Loucy (cell line): ENCODE data around the gene ALDH3A1.

ENCODE experiments used
- H2AFZ ChIP-seq: fragments of 200-600 bp; sonication (generic); 2 replicates; pipeline ENCODE4 v1.6.0; 2016; ENCODE audit warnings: antibody characterized with exemption, mild to moderate bottlenecking, low read length, moderate library complexity
- H3F3A ChIP-seq: fragments of 200-600 bp; 2 replicates; pipeline ENCODE4 v1.6.0; 2016; ENCODE audit warnings: antibody characterized with exemption, low read depth, mild to moderate bottlenecking
- H3K27me3 ChIP-seq: fragments of 200-600 bp; sonication (generic); 2 replicates; pipeline ENCODE4 v1.6.1; 2014; ENCODE audit warnings: low read length, mild to moderate bottlenecking; ENCODE audit not compliant: insufficient read depth, poor library complexity, severe bottlenecking
- H3K36me3 ChIP-seq: fragments of 200-600 bp; sonication (generic); 2 replicates; pipeline ENCODE4 v1.6.1; 2016; ENCODE audit warnings: low read length; ENCODE audit not compliant: insufficient read depth
- H3K4me1 ChIP-seq: fragments of 200-600 bp; sonication (generic); 2 replicates; pipeline ENCODE4 v1.5.1; 2014; ENCODE audit warnings: low read length, mild to moderate bottlenecking; ENCODE audit not compliant: insufficient read depth, poor library complexity, severe bottlenecking
- H3K4me2 ChIP-seq: fragments of 200-600 bp; sonication (generic); 2 replicates; pipeline ENCODE4 v1.6.0; 2014; ENCODE audit warnings: antibody characterized with exemption, low read length, low read depth, mild to moderate bottlenecking; ENCODE audit not compliant: poor library complexity, severe bottlenecking
- H3K4me3 ChIP-seq: fragments of 200-600 bp; sonication (generic); 2 replicates; pipeline ENCODE4 v1.5.1; 2014; ENCODE audit warnings: low read length, mild to moderate bottlenecking, mixed read lengths; ENCODE audit not compliant: poor library complexity, severe bottlenecking
- H3K79me2 ChIP-seq: fragments of 200-600 bp; sonication (generic); 2 replicates; pipeline ENCODE4 v1.6.1; 2014; ENCODE audit warnings: low read length; ENCODE audit not compliant: insufficient read depth
- H3K9ac ChIP-seq: fragments of 200-600 bp; sonication (generic); 2 replicates; pipeline ENCODE4 v1.6.0; 2014; ENCODE audit warnings: mild to moderate bottlenecking, low read depth, low read length, moderate library complexity; ENCODE audit not compliant: poor library complexity, severe bottlenecking
- H3K9me2 ChIP-seq: fragments of 200-600 bp; sonication (generic); replicated peaks from 2 replicates; pipeline ENCODE4 v1.6.1; 2016; ENCODE audit warnings: low read depth, low read length, mixed read lengths
- H3K9me3 ChIP-seq: fragments of 200-600 bp; sonication (generic); 2 replicates; pipeline ENCODE4 v1.6.1; 2014; ENCODE audit warnings: mild to moderate bottlenecking, antibody characterized with exemption, low read length, low read depth; ENCODE audit not compliant: insufficient read depth
- H4K20me1 ChIP-seq: fragments of 200-600 bp; sonication (generic); 2 replicates; pipeline ENCODE4 v1.6.0; 2014; ENCODE audit warnings: antibody characterized with exemption, low read length, mild to moderate bottlenecking; ENCODE audit not compliant: insufficient read depth, poor library complexity, severe bottlenecking
- CTCF ChIP-seq: fragments of 200-600 bp; sonication (generic); conservative IDR thresholded peaks from 2 replicates; pipeline ENCODE4 v1.5.1; 2014; ENCODE audit warnings: mild to moderate bottlenecking, antibody characterized with exemption, low read length
- EZH2phosphoT487 ChIP-seq: fragments of 200-600 bp; IDR thresholded peaks from 2 replicates; pipeline ENCODE4 v1.6.1; 2018; ENCODE audit warnings: antibody characterized with exemption, mild to moderate bottlenecking, moderate library complexity, borderline replicate concordance

Gene ALDH3A1

GRCh38 chr17:19757536-19758180 lies 9.6 kb upstream of the ALDH3A1 start:
- Histone ChIP-seq H3K9ac (no peak overlapping the region), H3F3A (no peaks in the 10 kb centered on the region), H3K4me3 (no peak overlapping the region), H4K20me1 (no peaks in the 10 kb centered on the region), H3K36me3 (no peaks in the 10 kb centered on the region), H2AFZ (no peak overlapping the region), H3K9me3 (no peaks in the 10 kb centered on the region), H3K4me1 (no peaks in the 10 kb centered on the region), H3K79me2 (no peaks in the 10 kb centered on the region), H3K27me3 (no peaks in the 10 kb centered on the region), H3K9me2 (no peaks in the 10 kb centered on the region), H3K4me2 (no peak overlapping the region)
- no peak for TF ChIP-seq EZH2phosphoT487
- no peak for TF ChIP-seq CTCF

- no peaks in the 10 kb centered on the region for H4K20me1 ChIP-seq
- H3K4me2 ChIP-seq: no peak overlapping the region
- H3K36me3 ChIP-seq: no peaks in the 10 kb centered on the region
- H3K9me2 ChIP-seq: no peaks in the 10 kb centered on the region
- H3K9ac ChIP-seq: no peak overlapping the region
- H3K4me3 ChIP-seq: no peak overlapping the region
- H2AFZ ChIP-seq: no peak overlapping the region
- H3K4me1 ChIP-seq: no peaks in the 10 kb centered on the region
- no peaks in the 10 kb centered on the region for H3F3A ChIP-seq
- no peaks in the 10 kb centered on the region for H3K79me2 ChIP-seq
- no peaks in the 10 kb centered on the region for H3K27me3 ChIP-seq
- TF ChIP-seq EZH2phosphoT487: no peak
- TF ChIP-seq CTCF: no peak
- no peaks in the 10 kb centered on the region for H3K9me3 ChIP-seq
Measured at GRCh38 chr17:19756546-19756945, 8.4 kb upstream of the ALDH3A1 start.

GRCh38 chr17:19755821-19756510 lies 7.9 kb upstream of the ALDH3A1 start:
- Histone ChIP-seq H3K9ac (no peak overlapping the region), H3K9me3 (no peaks in the 10 kb centered on the region), H3K27me3 (no peaks in the 10 kb centered on the region), H3K9me2 (no peaks in the 10 kb centered on the region), H3K4me3 (no peak overlapping the region), H3K4me2 (no peak overlapping the region), H2AFZ (no peak overlapping the region), H4K20me1 (no peaks in the 10 kb centered on the region), H3K79me2 (no peaks in the 10 kb centered on the region), H3F3A (no peaks in the 10 kb centered on the region), H3K36me3 (no peaks in the 10 kb centered on the region), H3K4me1 (no peaks in the 10 kb centered on the region)
- TF ChIP-seq EZH2phosphoT487: no peak
- TF ChIP-seq CTCF: no peak
